Activated T-cell treated with anti-CD3 and anti-CD28 coated beads, Interleukin-2, amount 50 U/mL, for 72 hours (primary cell): ENCODE data around the gene SLC35A4. TPM values are rescaled to one million over a fixed set of nuclear protein-coding genes. Genes with fewer than 3 reads are reported as not detected.

Experiments
- ATAC-seq, 2 donors: fragments of 150-1000 bp; cut with Tn5 transposase; replicated peaks in 1 of 2; 2 replicates each; pipeline ENCODE4 v1.10.0; 2021; ENCODE audit warnings: moderate library complexity in 2 of 2, mild to moderate bottlenecking in 1 of 2
- DNase-seq, 2 donors: peaks; one replicate each; pipeline ENCODE4 v3.0.0; 2021 to 2022; ENCODE audit warnings: mixed read lengths in 1 of 2
- H3K27ac Mint-ChIP-seq: one replicate; pipeline ENCODE4 v1.8.0; 2022; ENCODE audit warnings: mild to moderate bottlenecking, moderate library complexity, mixed read lengths
- H3K27me3 Mint-ChIP-seq: one replicate; pipeline ENCODE4 v1.8.0; 2022; ENCODE audit warnings: low read depth, mixed read lengths
- H3K36me3 Mint-ChIP-seq, 2 donors: one replicate each; pipeline ENCODE4 v1.8.0; 2022; ENCODE audit warnings: mixed read lengths in 2 of 2, mild to moderate bottlenecking in 1 of 2; ENCODE audit not compliant: insufficient read depth in 2 of 2
- H3K4me1 Mint-ChIP-seq: one replicate; pipeline ENCODE4 v1.8.0; 2022; ENCODE audit warnings: low read depth, mixed read lengths
- H3K4me3 Mint-ChIP-seq, 2 donors: one replicate each; pipeline ENCODE4 v1.8.0; 2022; ENCODE audit warnings: mild to moderate bottlenecking in 2 of 2, mixed read lengths in 2 of 2, moderate library complexity in 2 of 2
- H3K9me3 Mint-ChIP-seq, 2 donors: one replicate each; pipeline ENCODE4 v1.8.0; 2022; ENCODE audit warnings: mixed read lengths in 2 of 2
- total RNA-seq, 2 donors: library from RNA; stranded (reverse); gene quantifications; one replicate each; pipeline ENCODE4 v1.2.3, GENCODE V29; 2022

Gene SLC35A4, protein sequence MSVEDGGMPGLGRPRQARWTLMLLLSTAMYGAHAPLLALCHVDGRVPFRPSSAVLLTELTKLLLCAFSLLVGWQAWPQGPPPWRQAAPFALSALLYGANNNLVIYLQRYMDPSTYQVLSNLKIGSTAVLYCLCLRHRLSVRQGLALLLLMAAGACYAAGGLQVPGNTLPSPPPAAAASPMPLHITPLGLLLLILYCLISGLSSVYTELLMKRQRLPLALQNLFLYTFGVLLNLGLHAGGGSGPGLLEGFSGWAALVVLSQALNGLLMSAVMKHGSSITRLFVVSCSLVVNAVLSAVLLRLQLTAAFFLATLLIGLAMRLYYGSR
- 10 to 100 TPM; 52.7 to 69.3 TPM for total RNA-seq

DNA sequence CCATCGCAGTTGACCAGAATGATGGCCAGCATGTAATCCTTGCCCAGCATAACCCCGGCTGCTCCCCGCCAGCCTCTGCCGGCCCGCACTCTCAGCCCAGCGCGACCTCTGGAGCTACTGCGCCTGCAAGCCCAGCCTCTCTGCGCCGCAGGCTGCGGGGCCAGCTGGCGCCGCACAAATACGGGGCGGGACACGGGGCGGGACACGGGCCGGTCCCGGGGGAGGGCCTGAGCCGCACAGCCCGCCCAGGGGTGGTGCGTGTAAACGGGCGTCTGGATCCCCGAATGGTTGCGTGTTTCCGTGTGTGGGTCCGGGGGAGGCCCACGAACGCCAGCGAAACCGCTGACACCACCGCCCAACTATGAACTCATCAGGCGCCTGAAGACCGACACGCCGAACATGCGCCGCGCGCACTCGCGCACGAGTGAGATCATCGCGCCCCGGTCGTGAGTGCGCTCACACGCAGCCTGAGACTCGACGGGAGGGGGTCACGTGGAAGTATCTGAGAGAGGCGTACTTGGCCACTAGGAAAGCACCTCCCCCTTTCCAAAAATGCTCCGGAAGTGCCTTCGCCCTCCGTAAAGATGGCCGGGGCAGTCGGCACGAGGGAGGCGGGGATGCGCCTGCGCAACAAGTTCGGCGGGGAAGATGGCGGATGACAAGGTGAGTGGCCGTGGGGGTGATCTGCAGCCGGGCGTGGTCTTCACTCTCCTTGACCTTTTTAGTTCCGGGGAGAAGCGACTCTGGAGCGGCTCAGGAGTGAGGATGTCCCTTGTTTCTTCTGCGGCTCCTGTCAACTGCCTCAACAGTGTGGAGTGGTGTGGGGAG is at the start of gene SLC35A4, which contains the start of gene APBB3:
Gene SLC35A4 (plus strand): TSS at position 633 of the 828 bp plus-strand sequence. CDS start 2,342 bp downstream, outside the sequence.
Gene APBB3 (minus strand): TSS at position 403 of the 828 bp plus-strand sequence. CDS start 353 bp downstream, at position 50.
- Mint-ChIP-seq H3K9me3 (no peaks in the 10 kb centered on the region), H3K4me1 (peaks cover 46% of the 10 kb centered on the region), H3K27ac (peak within 1 kb of the TSS; percentile 99), H3K4me3 (peak within 1 kb of the TSS; percentile 94 to 98), H3K27me3 (no peaks in the 10 kb centered on the region), H3K36me3 (peaks cover 7 to 21% of the 10 kb centered on the region in 2 donors)
- ATAC-seq (peak; percentile 91 to 92), DNase-seq (peak; percentile 94 to 98)

DNA sequence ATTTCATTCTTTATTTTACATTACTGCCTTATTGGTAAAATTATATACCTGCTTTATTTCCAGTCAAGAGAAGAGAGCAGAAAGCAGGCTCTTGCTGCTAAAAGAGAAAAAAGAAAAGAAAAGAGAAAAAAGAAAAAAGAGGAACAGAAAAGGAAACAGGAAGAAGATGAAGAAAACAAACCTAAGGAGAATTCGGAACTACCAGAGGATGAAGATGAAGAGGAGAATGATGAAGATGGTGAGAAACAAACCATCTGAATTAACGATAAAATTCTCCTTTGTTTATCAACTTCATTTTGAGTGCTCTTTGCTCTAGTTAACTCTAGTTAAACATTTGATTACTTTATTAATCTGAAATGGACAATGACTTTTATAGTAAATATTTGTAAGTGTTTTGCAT is 40.6 kb upstream of the SLC35A4 start:
- H3K27ac Mint-ChIP-seq: peak overlapping the region; percentile 90
- H3K4me3 Mint-ChIP-seq: no peak overlapping the region
- H3K4me1 Mint-ChIP-seq: no peaks in the 10 kb centered on the region
- H3K9me3 Mint-ChIP-seq: no peaks in the 10 kb centered on the region
- no peak for DNase-seq
- H3K27me3 Mint-ChIP-seq: no peaks in the 10 kb centered on the region
- peaks cover 2 to 20% of the 10 kb centered on the region in 2 donors for H3K36me3 Mint-ChIP-seq
- no peak for ATAC-seq

DNA sequence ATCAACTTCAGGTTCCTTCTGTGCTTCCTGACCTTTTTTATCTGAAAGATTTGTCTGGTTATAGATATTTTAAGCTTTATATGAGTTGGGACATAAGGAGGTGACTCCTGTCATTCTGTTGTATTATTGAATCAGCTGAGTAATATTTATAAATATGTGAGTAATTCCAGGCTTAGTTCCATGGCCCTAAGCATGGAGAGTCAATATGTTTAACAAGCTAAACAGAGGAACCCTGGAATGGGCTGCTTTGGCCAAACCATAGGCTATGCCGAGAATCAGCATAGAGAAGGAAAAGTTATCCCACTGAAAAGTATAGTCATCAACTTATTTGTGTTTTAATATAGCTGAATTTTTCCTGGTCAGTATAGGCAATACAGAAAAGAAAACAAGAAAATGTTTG is 24.4 kb upstream of the SLC35A4 start:
- no peaks in the 10 kb centered on the region for H3K27me3 Mint-ChIP-seq
- peaks cover 9 to 23% of the 10 kb centered on the region in 2 donors for H3K36me3 Mint-ChIP-seq
- peak overlapping the region; percentile 49 for H3K27ac Mint-ChIP-seq
- ATAC-seq: no peak
- DNase-seq: no peak
- peaks cover 2% of the 10 kb centered on the region for H3K4me1 Mint-ChIP-seq
- no peak overlapping the region for H3K4me3 Mint-ChIP-seq
- H3K9me3 Mint-ChIP-seq: no peaks in the 10 kb centered on the region

GRCh38 chr5:140542972-140543371 is 21.7 kb upstream of the SLC35A4 start:
- ATAC-seq (no peak), DNase-seq (no peak)
- Mint-ChIP-seq H3K9me3 (no peaks in the 10 kb centered on the region), H3K4me1 (peaks cover 11% of the 10 kb centered on the region), H3K27me3 (no peaks in the 10 kb centered on the region), H3K36me3 (peaks cover 8 to 17% of the 10 kb centered on the region in 2 donors), H3K27ac (no peak overlapping the region), H3K4me3 (no peak overlapping the region)

DNA sequence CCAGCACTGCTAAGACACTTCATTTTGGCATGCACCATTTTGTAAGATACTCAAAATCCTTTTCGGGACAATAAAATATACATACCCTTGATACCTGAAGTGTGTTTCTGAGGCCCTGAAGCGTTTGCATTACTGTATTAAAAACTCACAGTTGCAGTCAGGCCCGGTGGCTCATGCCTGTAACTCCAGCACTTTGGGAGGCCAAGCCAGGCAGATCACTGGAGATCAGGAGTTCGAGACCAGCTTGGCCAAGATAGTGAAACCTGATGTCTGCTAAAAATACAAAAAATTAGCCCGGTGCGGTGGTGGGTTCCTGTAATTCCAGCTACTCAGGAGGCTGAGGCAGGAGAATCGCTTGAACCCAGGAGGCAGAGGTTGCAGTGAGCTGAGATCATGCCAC is 19.6 kb upstream of the SLC35A4 start:
- ATAC-seq (no peak), DNase-seq (no peak)
- H3K36me3 Mint-ChIP-seq: peaks cover 8 to 18% of the 10 kb centered on the region in 2 donors
- H3K9me3 Mint-ChIP-seq: no peaks in the 10 kb centered on the region
- no peaks in the 10 kb centered on the region for H3K27me3 Mint-ChIP-seq
- peaks cover 30% of the 10 kb centered on the region for H3K4me1 Mint-ChIP-seq
- H3K4me3 Mint-ChIP-seq: no peak overlapping the region
- no peak overlapping the region for H3K27ac Mint-ChIP-seq

GRCh38 chr5:140545606-140546005 is 19.0 kb upstream of the SLC35A4 start:
- H3K27ac Mint-ChIP-seq: no peak overlapping the region
- peaks cover 35% of the 10 kb centered on the region for H3K4me1 Mint-ChIP-seq
- no peak overlapping the region for H3K4me3 Mint-ChIP-seq
- no peaks in the 10 kb centered on the region for H3K27me3 Mint-ChIP-seq
- ATAC-seq: no peak
- H3K9me3 Mint-ChIP-seq: no peaks in the 10 kb centered on the region
- H3K36me3 Mint-ChIP-seq: peaks cover 8 to 23% of the 10 kb centered on the region in 2 donors
- no peak for DNase-seq

- peak overlapping the region; percentile 88 to 94 for H3K4me3 Mint-ChIP-seq
- H3K4me1 Mint-ChIP-seq: peaks cover 49% of the 10 kb centered on the region
- no peaks in the 10 kb centered on the region for H3K27me3 Mint-ChIP-seq
- DNase-seq (no peak), ATAC-seq (peak in 1 of 2 donors; percentile 5)
- peak overlapping the region; percentile 39 for H3K27ac Mint-ChIP-seq
- peaks cover 10 to 25% of the 10 kb centered on the region in 2 donors for H3K36me3 Mint-ChIP-seq
- H3K9me3 Mint-ChIP-seq: no peaks in the 10 kb centered on the region
These were observed 17.6 kb upstream of the SLC35A4 start for GRCh38 chr5:140546851-140547507.

- Mint-ChIP-seq H3K36me3 (peaks cover 10 to 23% of the 10 kb centered on the region in 2 donors), H3K27me3 (no peaks in the 10 kb centered on the region), H3K9me3 (no peaks in the 10 kb centered on the region), H3K4me1 (peaks cover 55% of the 10 kb centered on the region), H3K4me3 (peak within 1 kb of the TSS; percentile 88 to 94), H3K27ac (peak within 1 kb of the TSS; percentile 96)
- peak; percentile 88 to 89 for DNase-seq
- ATAC-seq: peak; percentile 96
These were observed 16.9 kb upstream of the SLC35A4 start, which contains the start of gene EIF4EBP3 for GRCh38 chr5:140547508-140548299. Gene EIF4EBP3, plus strand, starts transcription at chr5:140547662. Its CDS starts 76 bp downstream, at chr5:140547738.

DNA sequence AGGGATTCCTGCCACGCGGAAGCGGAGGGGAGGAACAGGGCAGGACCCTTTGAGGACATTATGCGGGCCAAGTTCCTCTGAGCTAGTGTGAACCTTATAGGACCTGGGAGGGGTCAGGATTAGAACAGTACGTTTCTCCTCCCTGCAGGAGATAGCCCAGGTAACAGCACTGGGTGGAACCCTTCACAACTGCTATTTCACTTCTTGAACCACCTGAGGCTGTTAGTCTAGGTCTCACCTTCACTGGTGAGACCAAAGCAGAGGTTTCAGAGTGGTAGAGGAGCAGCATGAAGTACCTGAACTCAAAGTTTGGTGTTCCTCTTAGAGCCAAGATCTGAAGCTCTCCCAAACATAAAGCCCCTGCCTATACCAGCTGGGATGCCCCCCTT is 16.3 kb upstream of the SLC35A4 start:
- H3K27ac Mint-ChIP-seq: peak overlapping the region; percentile 96
- H3K4me3 Mint-ChIP-seq: peak overlapping the region; percentile 88 to 94
- peak; percentile 0 to 2 for ATAC-seq
- no peaks in the 10 kb centered on the region for H3K27me3 Mint-ChIP-seq
- peaks cover 12 to 28% of the 10 kb centered on the region in 2 donors for H3K36me3 Mint-ChIP-seq
- DNase-seq: no peak
- H3K4me1 Mint-ChIP-seq: peaks cover 61% of the 10 kb centered on the region
- H3K9me3 Mint-ChIP-seq: no peaks in the 10 kb centered on the region

GRCh38 chr5:140548791-140549190 is 15.8 kb upstream of the SLC35A4 start:
- Mint-ChIP-seq H3K27ac (peak overlapping the region; percentile 96), H3K9me3 (no peaks in the 10 kb centered on the region), H3K4me1 (peaks cover 66% of the 10 kb centered on the region), H3K36me3 (peaks cover 17 to 32% of the 10 kb centered on the region in 2 donors), H3K4me3 (peak overlapping the region; percentile 88 to 94), H3K27me3 (no peaks in the 10 kb centered on the region)
- DNase-seq (no peak), ATAC-seq (no peak)

GRCh38 chr5:140549237-140550144 is 15.1 kb upstream of the SLC35A4 start:
- Mint-ChIP-seq H3K27ac (peak overlapping the region; percentile 53), H3K4me1 (peaks cover 73% of the 10 kb centered on the region), H3K27me3 (no peaks in the 10 kb centered on the region), H3K4me3 (peak overlapping the region; percentile 88 to 94), H3K36me3 (peaks cover 18 to 31% of the 10 kb centered on the region in 2 donors), H3K9me3 (no peaks in the 10 kb centered on the region)
- ATAC-seq (no peak), DNase-seq (no peak)
